AG09319 (cell line): ENCODE measurements around the gene ALS2.

Source experiments
- DNase-seq: peaks from one replicate; pipeline ENCODE4 v3.0.0-alpha.2; 2010; ENCODE audit warnings: low read depth; ENCODE audit errors: extremely low read depth
- CTCF ChIP-seq: IDR thresholded peaks from 2 replicates; pipeline ENCODE4 v1.5.1; 2011; ENCODE audit warnings: low read depth, mild to moderate bottlenecking, inconsistent platforms, low read length, moderate library complexity

ALS2 gene

GRCh38 chr2:201781557-201782051, 871 bp upstream of the ALS2 start:
- no peak for TF ChIP-seq CTCF
- DNase-seq = no peak

- TF ChIP-seq CTCF = no peak
- no peak for DNase-seq
These were observed 646 bp downstream of the ALS2 start for GRCh38 chr2:201779901-201780673.

- no peak for TF ChIP-seq CTCF
- DNase-seq = no peak
These were observed 2.9 kb downstream of the ALS2 start for GRCh38 chr2:201777869-201778268.

- DNase-seq = no peak
These were observed 3.7 kb downstream of the ALS2 start for GRCh38 chr2:201777043-201777442.

GRCh38 chr2:201775326-201775725, 5.4 kb downstream of the ALS2 start:
- no peak for TF ChIP-seq CTCF
- no peak for DNase-seq

More at GRCh38 chr2:201777043-201777442, 3.7 kb downstream of the ALS2 start:
- TF ChIP-seq CTCF = no peak

GRCh38 chr2:201774546-201774945, 6.2 kb downstream of the ALS2 start:
- DNase-seq = no peak
- no peak for TF ChIP-seq CTCF

GRCh38 chr2:201773990-201774389, 6.7 kb downstream of the ALS2 start:
- no peak for TF ChIP-seq CTCF
- no peak for DNase-seq
